ENCODE data around the gene GNAZ. TPM values are rescaled to one million over a fixed set of nuclear protein-coding genes. Genes with fewer than 3 reads are reported as not detected.

Gene GNAZ
- total RNA-seq, 1 experiment from 2014 or later: 12.8 TPM

- Histone ChIP-seq H3K4me3 (no peak overlapping the region), H3K27me3 (no peaks in the 10 kb centered on the region), H3K9me3 (no peaks in the 10 kb centered on the region), H3K36me3 (no peaks in the 10 kb centered on the region)
- DNase-seq: no peak
Measured at GRCh38 chr22:23093051-23093788, 22.9 kb downstream of the GNAZ start.

- H3K36me3 ChIP-seq: no peaks in the 10 kb centered on the region
- no peaks in the 10 kb centered on the region for H3K27me3 ChIP-seq
- H3K4me3 ChIP-seq: no peak overlapping the region
- DNase-seq: no peak
- H3K9me3 ChIP-seq: no peaks in the 10 kb centered on the region
Measured at GRCh38 chr22:23094260-23094659, 23.9 kb downstream of the GNAZ start.

- Histone ChIP-seq H3K36me3 (no peaks in the 10 kb centered on the region), H3K4me3 (no peak overlapping the region), H3K9me3 (no peaks in the 10 kb centered on the region), H3K27me3 (no peaks in the 10 kb centered on the region)
- DNase-seq: no peak
Measured at GRCh38 chr22:23094695-23095681, 24.7 kb downstream of the GNAZ start.

GRCh38 chr22:23095733-23096342 is 25.5 kb downstream of the GNAZ start:
- no peaks in the 10 kb centered on the region for H3K36me3 ChIP-seq
- DNase-seq: no peak
- H3K9me3 ChIP-seq: no peaks in the 10 kb centered on the region
- H3K4me3 ChIP-seq: no peak overlapping the region
- no peaks in the 10 kb centered on the region for H3K27me3 ChIP-seq

- no peaks in the 10 kb centered on the region for H3K9me3 ChIP-seq
- no peak overlapping the region for H3K4me3 ChIP-seq
- H3K36me3 ChIP-seq: no peaks in the 10 kb centered on the region
- no peaks in the 10 kb centered on the region for H3K27me3 ChIP-seq
- no peak for DNase-seq
Measured at GRCh38 chr22:23097412-23098229, 27.3 kb downstream of the GNAZ start.

DNA sequence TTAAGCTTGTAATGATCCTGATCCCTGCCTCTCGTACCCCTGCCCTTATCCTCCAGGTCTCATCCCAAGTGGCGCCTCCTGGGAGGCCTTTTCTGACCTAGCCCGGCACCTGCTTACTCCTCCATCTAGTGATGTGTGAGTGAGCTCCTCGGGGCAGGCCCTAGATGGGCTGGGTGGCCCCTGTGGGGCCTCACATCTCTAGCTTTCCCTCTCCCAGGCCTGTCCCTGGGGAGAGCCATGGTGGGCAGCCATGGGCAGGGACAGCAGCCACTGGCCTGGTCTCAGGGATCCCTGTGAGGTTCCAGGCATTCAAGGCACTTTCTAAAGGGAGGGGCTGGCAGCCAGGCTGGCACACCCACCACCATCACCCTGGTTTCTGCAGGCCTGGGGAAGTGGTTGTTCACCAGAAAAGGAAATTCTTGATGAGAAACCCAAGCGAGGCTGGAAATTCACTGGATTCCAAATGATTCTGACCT is 27.9 kb downstream of the GNAZ start:
- Histone ChIP-seq H3K27me3 (no peaks in the 10 kb centered on the region), H3K9me3 (no peaks in the 10 kb centered on the region), H3K36me3 (no peaks in the 10 kb centered on the region), H3K4me3 (no peak overlapping the region)
- DNase-seq: no peak

DNA sequence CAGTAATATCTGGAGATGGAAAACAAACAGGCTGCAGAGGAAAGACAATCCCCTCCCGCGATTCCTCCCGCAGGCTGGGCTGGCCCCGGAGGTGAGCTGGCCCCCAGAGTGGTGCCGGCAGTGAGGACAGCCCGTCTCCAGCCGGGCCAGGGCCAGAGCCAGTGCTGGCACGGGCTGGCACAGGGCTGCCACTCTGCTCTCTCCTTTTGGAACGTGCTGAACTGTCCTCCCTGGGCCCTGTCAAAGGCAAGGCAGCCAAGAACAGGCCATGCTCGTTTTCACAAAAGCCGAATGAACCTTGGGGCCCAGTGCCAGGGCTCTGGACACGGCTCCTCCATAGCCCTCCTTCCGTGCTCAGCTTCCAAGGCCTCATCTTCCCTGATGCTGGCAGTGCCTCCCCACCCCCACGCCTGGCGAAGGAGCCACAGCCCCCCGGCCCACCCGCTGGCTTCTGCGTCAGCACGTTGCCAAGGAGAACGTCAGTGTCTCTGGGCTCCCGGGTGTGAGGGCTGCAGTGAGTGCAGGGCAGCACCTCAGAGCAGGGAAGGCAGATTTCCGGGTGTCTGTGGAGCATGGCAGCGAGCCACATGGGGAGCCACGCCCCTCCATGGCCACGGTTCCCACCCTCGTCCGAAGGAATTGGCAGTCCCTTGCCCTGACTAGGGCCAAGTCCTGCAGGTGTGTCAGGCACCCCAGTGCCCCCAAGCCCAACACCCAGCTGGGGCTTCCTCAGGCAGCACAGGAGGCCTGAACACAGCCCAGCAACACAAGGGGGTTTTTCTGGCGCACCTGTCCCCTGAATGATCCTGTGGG is 28.6 kb downstream of the GNAZ start:
- Histone ChIP-seq H3K36me3 (no peaks in the 10 kb centered on the region), H3K9me3 (no peaks in the 10 kb centered on the region), H3K27me3 (no peaks in the 10 kb centered on the region), H3K4me3 (no peak overlapping the region)
- DNase-seq: no peak

- DNase-seq: no peak
- no peaks in the 10 kb centered on the region for H3K27me3 ChIP-seq
- no peak overlapping the region for H3K4me3 ChIP-seq
- H3K9me3 ChIP-seq: no peaks in the 10 kb centered on the region
- H3K36me3 ChIP-seq: no peaks in the 10 kb centered on the region
Measured at GRCh38 chr22:23099531-23099804, 29.1 kb downstream of the GNAZ start.

- Histone ChIP-seq H3K27me3 (no peaks in the 10 kb centered on the region), H3K9me3 (no peaks in the 10 kb centered on the region), H3K4me3 (no peak overlapping the region), H3K36me3 (no peaks in the 10 kb centered on the region)
- no peak for DNase-seq
Measured at GRCh38 chr22:23100124-23100801, 29.9 kb downstream of the GNAZ start.

DNA sequence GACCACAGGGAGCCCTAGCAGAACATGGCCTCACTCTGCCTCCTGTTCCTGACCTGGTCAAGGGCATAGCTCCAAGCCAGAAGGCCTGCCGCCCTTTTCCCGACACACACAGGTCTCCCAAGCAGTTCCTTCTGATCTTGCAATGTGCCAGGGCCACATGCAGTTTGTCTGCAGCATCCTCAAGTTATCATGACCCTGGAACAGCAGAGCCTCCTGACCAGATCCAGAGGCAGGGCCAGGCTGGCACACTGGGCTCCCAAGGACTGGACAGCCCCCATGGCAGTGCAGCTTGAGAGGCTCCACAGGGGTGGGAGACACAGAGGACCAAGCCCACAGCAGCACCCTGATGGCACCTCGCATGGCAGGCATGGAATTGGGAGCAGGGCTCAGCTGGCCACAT is 31.2 kb downstream of the GNAZ start:
- DNase-seq: no peak
- Histone ChIP-seq H3K4me3 (no peak overlapping the region), H3K36me3 (no peaks in the 10 kb centered on the region), H3K27me3 (no peaks in the 10 kb centered on the region), H3K9me3 (no peaks in the 10 kb centered on the region)

DNA sequence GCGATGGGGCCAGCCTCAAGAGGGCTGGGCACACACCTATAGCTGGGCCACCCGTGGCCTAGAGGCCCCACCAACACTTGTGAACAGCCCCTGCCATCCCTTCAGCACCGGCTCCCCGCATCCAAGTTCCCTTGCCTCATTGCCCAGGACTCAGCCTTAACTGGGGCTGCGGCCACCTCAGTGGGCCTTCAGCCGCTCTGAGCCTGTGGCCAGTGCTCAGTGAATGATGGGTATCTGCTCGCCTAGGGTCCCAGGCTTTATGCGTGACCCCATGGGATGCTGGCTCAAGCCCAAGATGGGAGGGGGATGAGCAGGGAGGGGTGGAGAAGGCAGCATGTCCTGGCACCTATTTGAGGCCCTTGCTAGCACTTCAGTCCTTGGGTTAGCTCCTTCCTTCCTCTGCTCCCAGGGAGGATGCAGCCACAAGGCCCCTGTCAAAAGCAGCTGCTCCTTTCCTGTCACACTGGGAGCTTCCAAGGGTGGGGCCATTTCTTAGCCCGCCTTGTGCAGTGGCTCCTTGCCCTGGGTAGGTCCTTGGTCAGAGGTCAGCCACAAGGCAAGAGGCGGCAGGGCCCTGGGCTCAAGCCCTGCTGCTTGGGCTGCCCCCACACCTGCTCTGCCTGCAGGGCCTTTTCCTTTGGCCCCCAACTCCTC is 31.8 kb downstream of the GNAZ start:
- Histone ChIP-seq H3K9me3 (no peaks in the 10 kb centered on the region), H3K36me3 (no peaks in the 10 kb centered on the region), H3K4me3 (no peak overlapping the region), H3K27me3 (no peaks in the 10 kb centered on the region)
- no peak for DNase-seq

DNA sequence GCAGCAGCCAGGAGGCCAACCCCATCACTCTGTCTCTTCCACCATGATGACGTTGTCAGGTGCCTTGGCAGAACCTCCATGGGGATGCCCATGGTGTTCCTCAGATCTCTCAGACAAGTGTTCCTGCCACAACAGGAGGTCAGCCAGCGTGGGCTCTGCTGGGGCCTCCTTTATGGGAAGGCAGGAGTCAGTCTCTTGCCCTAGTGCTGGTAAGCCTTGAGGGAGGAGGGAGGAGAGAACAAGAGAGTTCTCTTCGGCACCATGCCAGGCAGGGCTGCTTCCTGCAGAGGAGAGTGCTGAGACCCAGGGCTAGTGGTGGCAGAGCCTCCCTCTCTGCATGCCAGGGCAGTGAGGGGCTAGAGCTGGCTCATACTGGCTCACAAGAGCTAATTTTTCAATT is 32.5 kb downstream of the GNAZ start:
- H3K27me3 ChIP-seq: no peaks in the 10 kb centered on the region
- no peak for DNase-seq
- H3K36me3 ChIP-seq: no peaks in the 10 kb centered on the region
- no peaks in the 10 kb centered on the region for H3K9me3 ChIP-seq
- H3K4me3 ChIP-seq: no peak overlapping the region

DNA sequence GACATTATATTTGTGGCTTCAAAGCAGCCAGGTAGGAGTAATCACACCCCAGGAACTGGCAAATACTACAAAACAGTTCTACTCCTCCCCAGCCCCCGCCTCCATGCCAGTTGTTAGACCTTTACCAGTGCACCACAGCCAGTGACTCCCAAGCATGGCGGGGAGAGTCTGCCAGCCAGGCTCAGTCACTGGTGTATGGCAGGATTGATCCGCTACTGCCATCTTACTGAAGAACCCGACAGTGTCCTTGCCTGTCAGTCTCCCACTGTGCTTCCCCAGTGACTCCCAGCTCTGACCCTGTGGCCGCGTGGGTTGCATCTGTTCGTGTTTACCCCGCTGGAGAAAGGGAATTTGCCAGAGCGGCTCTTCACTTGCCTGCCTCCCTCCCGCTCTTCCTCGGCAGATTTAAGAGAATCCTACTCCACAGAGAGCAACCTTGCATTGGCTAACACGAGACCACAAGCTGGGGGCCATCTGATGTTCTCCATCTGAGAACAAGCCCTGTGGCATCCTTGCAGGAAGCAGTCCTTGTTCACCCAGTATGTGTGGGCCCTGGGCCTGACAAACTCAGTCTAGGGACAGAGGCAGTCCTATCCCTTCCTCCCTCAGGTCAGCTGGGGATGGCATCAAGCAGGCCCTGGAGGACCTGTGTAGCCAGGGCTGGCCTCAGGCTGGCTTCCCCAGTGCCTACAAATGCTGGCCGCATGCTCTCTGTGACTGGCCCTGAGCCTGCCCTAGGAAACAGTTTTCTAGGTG is 33.1 kb downstream of the GNAZ start:
- no peak overlapping the region for H3K4me3 ChIP-seq
- no peaks in the 10 kb centered on the region for H3K36me3 ChIP-seq
- no peaks in the 10 kb centered on the region for H3K9me3 ChIP-seq
- no peak for DNase-seq
- no peaks in the 10 kb centered on the region for H3K27me3 ChIP-seq

GRCh38 chr22:23104187-23104971 is 34.1 kb downstream of the GNAZ start:
- H3K36me3 ChIP-seq: no peaks in the 10 kb centered on the region
- no peaks in the 10 kb centered on the region for H3K27me3 ChIP-seq
- no peaks in the 10 kb centered on the region for H3K9me3 ChIP-seq
- no peak overlapping the region for H3K4me3 ChIP-seq
- no peak for DNase-seq

Measured in MG63 (cell line).